Measurements from ENCODE around the gene AHRR.
"Not testable (repeated sequence)": the region's sequence is repeated elsewhere in the genome, so short reads cannot be mapped to it uniquely, and the experiment has no call there.

AHRR gene

GRCh38 chr5:321230-321725 is at the start of gene AHRR:
TSS of gene AHRR (plus strand) at chr5:321714. CDS start at chr5:343903, 22,189 bp downstream.
- DNase-seq (ENCODE audit: low spot score), result peak; percentile 79

GRCh38 chr5:271828-272167 is 49.7 kb upstream of the AHRR start:
- not testable (repeated sequence) for DNase-seq (ENCODE audit: low spot score)

DNA sequence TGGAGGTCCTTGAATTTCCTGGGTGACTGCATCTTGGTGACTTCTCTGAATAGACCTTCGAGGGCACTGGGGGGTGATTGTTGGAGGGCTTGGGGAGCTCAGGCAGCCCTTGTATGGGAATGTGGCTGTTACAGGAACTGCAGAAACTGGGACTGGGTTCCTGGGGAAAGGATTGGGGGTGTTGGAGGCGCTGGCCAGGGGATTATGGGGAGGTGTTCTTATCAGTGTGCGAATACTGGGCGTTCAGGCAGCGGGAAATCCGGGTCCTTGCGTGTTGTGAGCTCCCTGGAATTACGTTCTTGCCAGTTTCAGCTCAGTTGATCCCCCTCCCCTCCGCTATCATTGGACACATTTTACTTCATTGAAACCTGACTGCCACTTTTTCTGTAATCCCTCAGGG is 48.4 kb upstream of the AHRR start:
- not testable (repeated sequence) for DNase-seq (ENCODE audit: low spot score)

- DNase-seq (ENCODE audit: low spot score), result not testable (repeated sequence)
These were observed 48.0 kb upstream of the AHRR start for GRCh38 chr5:273491-273890.

DNA sequence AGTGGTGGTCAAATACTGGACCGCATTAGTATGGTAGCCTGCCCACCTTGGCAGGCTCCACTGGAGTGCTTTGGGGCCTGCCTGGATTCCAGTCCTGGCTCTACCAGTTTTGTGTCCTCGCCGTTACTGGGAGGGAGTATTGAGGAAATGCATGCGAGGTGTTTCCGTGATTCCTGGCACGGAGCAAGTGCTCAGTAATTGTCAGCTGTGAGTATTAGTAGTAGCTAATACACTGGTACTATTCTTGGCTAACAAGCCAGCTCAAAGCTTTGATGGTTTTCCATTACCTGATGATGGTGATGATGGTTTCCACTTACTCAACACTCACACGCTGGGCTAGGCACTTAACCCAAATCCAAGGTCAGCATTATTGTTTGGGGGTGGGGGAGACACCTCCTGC is 47.2 kb upstream of the AHRR start:
- DNase-seq (ENCODE audit: low spot score), result not testable (repeated sequence)

GRCh38 chr5:278646-279045 is 42.9 kb upstream of the AHRR start:
- DNase-seq (ENCODE audit: low spot score), result no peak

DNA sequence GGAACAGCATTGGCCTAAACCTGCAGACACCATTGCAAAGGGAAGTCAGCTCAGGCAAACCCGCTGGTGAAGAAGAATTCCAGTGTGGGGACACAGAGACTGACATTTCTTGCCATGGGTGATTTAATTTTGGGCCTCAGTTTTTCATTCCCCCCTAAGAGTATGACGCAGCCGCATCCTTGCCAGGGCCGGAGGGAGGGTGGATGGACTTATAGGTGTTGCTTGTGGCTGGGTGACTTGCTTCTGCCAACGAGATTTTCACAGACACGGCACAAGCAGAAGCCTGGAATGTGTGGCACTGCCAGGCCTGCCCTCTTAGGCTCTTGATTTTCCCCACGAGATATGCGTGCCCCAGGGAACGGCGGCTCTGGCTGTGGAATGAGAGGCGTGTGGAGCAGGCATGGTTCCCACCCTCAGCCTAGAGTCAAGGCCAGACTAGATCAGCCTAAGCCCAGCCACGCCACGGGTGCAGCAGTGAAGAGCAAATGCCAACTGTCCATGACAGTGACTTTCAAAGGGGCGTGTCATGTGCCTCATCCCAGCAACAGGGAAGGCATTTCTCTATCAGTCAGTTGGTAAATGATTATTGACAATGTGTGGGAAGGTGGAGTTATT is 42.4 kb upstream of the AHRR start:
- DNase-seq (ENCODE audit: low spot score), result not testable (repeated sequence)

- DNase-seq (ENCODE audit: low spot score), result no peak
These were observed 35.4 kb upstream of the AHRR start for GRCh38 chr5:285991-286557.

GRCh38 chr5:290200-290599 is 31.3 kb upstream of the AHRR start:
- DNase-seq (ENCODE audit: low spot score), result not testable (repeated sequence)

- not testable (repeated sequence) for DNase-seq (ENCODE audit: low spot score)
These were observed 30.2 kb upstream of the AHRR start for GRCh38 chr5:291345-291744.

GRCh38 chr5:294788-295187 is 26.7 kb upstream of the AHRR start:
- DNase-seq (ENCODE audit: low spot score), result not testable (repeated sequence)

DNA sequence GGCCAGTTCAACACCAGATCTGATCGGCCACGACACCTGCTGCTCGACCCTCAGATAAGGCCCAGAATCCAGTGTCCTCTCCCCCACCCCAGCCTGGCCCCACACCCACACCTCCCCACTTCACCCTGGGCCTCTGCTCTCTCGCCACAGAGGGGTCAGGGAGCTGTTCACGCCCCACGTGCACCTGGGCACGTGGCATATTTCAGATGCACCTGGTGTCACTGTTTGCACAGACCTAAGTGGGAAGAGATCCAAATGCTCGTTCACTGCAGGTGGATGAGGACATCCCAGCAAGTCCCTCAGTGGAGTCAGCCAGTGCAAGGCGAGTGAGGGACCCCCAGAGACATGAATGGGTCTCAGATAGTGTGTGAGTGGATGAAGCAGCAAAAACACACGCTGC is 25.3 kb upstream of the AHRR start:
- not testable (repeated sequence) for DNase-seq (ENCODE audit: low spot score)

- DNase-seq (ENCODE audit: low spot score), result peak; percentile 32
These were observed 24.6 kb upstream of the AHRR start for GRCh38 chr5:296954-297353.

- not testable (repeated sequence) for DNase-seq (ENCODE audit: low spot score)
These were observed 24.1 kb upstream of the AHRR start for GRCh38 chr5:297448-297847.

- not testable (repeated sequence) for DNase-seq (ENCODE audit: low spot score)
These were observed 23.4 kb upstream of the AHRR start for GRCh38 chr5:297991-298736.

DNA sequence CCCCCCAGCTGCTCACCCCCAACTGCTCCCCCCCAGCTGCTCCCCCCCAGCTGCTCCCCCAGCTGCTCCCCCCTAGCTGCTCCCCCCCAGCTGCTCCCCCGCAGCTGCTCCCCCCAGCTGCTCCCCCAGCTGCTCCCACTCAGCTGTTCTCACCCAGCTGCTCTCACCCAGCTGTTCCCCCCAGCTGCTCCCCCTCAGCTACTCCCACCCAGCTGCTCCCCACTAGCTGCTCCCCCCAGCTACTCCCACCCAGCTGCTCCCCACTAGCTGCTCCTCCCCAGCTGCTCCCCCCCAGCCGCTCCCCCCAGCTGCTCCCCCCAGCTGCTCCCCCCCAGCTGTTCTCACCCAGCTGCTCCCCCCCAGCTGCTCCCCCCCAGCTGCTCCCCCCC is 22.8 kb upstream of the AHRR start:
- no peak for DNase-seq (ENCODE audit: low spot score)

DNA sequence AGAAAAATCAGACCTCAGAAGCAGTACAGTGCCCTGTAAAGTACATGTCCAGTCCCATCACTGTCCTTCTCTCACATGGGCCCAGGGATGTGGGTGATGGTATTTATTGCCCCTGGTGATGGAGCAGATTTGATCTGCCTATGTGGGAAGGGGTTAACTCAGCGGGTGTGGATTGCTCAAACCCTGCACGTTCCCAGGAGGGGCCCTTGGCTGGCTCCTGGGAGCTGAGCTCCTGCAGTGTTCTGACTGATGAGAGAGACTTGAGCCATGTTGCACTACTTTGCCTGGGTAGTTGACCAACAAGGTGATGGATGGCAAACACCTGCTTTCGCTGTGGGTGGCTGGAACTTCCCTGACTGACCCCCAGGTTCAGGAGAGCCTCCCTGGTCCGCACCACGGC is 21.6 kb upstream of the AHRR start:
- not testable (repeated sequence) for DNase-seq (ENCODE audit: low spot score)

DNA sequence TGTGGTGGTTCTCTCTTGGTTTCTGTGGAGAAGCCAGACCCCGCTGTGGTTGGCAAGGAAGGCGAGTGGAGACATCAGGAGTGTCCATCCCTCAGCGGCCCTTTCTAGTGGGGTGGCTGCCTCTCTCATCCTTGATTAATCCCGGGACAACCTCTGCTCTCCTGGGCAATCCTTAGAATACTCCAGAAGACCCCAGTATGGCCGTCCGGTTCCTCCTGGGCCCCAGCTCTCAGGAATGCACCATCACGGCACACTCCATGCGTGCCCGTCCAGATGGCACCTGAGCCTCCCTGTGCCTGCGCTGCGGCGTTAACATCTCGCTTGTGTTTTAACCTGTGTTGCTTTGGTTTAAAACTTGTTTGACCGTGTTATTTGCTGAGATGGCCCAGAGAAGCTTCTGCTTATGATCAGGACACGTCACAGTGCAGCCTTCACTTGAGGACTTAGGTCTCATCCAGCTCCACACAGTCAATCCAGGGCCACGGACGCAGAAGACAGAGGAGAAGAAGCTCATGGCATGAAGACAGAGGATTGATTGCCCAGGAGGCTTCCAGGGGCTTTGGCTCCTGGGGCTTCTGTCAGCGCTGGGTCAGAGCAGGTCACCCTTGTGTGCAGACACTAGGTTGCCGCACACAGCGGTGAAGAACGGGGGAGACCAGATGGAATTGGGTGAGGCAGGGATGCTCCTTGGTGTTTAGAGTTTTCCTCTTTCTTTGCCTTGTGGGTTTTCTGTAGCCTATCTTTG is 20.7 kb upstream of the AHRR start:
- DNase-seq (ENCODE audit: low spot score), result not testable (repeated sequence)

GRCh38 chr5:302416-302815 is 19.1 kb upstream of the AHRR start:
- DNase-seq (ENCODE audit: low spot score), result peak; percentile 92

DNA sequence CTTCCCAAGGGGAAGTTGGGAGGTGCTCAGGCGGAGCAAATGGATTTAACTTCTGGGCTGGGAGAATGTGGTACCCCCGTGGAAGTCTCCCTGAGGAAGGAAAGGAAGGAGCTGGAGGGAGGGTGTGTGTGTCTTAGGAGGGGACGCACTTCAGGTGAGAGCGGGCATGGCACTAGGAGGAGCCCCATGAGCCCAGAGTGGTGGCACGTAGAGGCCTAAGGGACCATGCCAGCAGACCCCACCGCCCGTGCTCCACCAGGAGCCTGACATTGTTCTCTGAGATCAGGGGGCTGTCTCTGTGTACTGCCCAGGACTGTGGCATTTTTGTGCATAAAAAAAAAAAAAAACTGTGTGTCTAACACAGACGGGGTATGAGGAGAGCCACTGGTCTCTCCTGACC is 18.5 kb upstream of the AHRR start:
- DNase-seq (ENCODE audit: low spot score), result no peak

DNA sequence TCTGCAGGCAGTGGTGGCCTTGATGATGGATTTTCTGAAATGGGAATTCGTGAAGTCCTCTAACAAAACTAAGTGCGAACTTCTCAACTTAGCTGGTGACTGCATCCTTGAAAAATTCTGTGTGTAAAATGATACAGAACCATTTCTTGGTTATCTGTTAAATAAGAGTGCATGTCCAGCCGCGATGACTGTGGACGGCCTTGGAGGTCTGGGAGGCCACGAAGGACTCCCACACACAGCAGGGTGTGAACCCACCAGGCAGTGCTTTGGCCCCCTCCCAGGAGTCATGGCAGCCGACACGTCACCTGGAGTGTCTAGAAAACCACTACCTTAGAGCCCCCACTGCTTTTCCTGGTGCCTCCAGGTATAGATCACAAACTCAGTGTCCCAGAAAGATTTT is 17.8 kb upstream of the AHRR start:
- DNase-seq (ENCODE audit: low spot score), result not testable (repeated sequence)

GRCh38 chr5:305050-305449 is 16.5 kb upstream of the AHRR start:
- DNase-seq (ENCODE audit: low spot score), result no peak

- DNase-seq (ENCODE audit: low spot score), result no peak
These were observed 16.1 kb upstream of the AHRR start for GRCh38 chr5:305459-305858.

Data from SW480 (cell line).